Esophagus squamous epithelium (tissue), 5 donors: ENCODE data around the gene DAPK2. TPM values are rescaled to one million over a fixed set of nuclear protein-coding genes. Genes with fewer than 3 reads are reported as not detected.

Source experiments
- DNase-seq: peaks from one replicate; lab custom pipeline; 2025; lab: John Stamatoyannopoulos, UW
- H3K27ac ChIP-seq, 4 donors: fragments of 200-600 bp; sonication (generic); one replicate each; pipeline ENCODE4 v1.5.1; 2016 to 2019; ENCODE audit warnings: mild to moderate bottlenecking in 1 of 4
- H3K27me3 ChIP-seq, 4 donors: fragments of 200-600 bp; sonication (generic); 1 replicate in 3 of 4; 2 replicates in 1 of 4; pipeline versions ENCODE4 v1.5.1 to v1.6.0; 2017 to 2021; ENCODE audit warnings: antibody characterized with exemption in 1 of 4
- H3K36me3 ChIP-seq, 3 donors: fragments of 200-600 bp; sonication (generic); one replicate each; pipeline ENCODE4 v1.5.1; 2016 to 2019
- H3K4me1 ChIP-seq, 3 donors: fragments of 200-600 bp; sonication (generic); one replicate each; pipeline ENCODE4 v1.5.1; 2017 to 2019
- H3K4me3 ChIP-seq, 4 donors: fragments of 200-600 bp; sonication (generic); 1 replicate in 3 of 4; 2 replicates in 1 of 4; pipeline ENCODE4 v1.5.1; 2016 to 2019; ENCODE audit warnings: mild to moderate bottlenecking in 2 of 4, moderate library complexity in 1 of 4
- H3K9me3 ChIP-seq, 3 donors: fragments of 200-600 bp; sonication (generic); one replicate each; pipeline ENCODE4 v1.5.1; 2016 to 2019
- POLR2A ChIP-seq, 4 donors: fragments of 450-650 bp; IDR thresholded peaks; one replicate each; pipeline ENCODE4 v1.6.1; 2017; ENCODE audit warnings: antibody characterized with exemption in 4 of 4, mild to moderate bottlenecking in 4 of 4, moderate library complexity in 3 of 4
- WGBS, 2 donors: methylation state at CpG; one replicate each; pipeline ENCODE4 v1.1.5; 2018; 5-methylcytosine and 5-hydroxymethylcytosine counted together
- intact Hi-C: fragments of 100-400 bp; cut with DNase I; formaldehyde crosslinking; loops from one replicate; pipeline ENCODE4 v1.15.0; 2022
- total RNA-seq, 4 donors: library from RNA; depleted of rRNA; stranded (reverse); fragments of >200 nt; gene quantifications; one replicate each; pipeline ENCODE4 v1.1.0, GENCODE V29; 2016
- TF ChIP-seq, protein P1 (sequence below), 6 experiments: fragments of 450-650 bp in 4 of 6; fragments of 200-600 bp in 2 of 6; sonication (generic) in 2 of 6; IDR thresholded peaks; one replicate each; pipeline ENCODE4 v1.5.1; 2016 to 2019; ENCODE audit warnings: antibody characterized with exemption in 6 of 6, mild to moderate bottlenecking in 4 of 6, moderate library complexity in 4 of 6
- donor health status: DM: yes; HTN: yes; CAD: no.

The DAPK2 gene
- total RNA-seq, 4 donors from 2014 or later: 1.9 to 12.9 (median 9.8) TPM

DNA sequence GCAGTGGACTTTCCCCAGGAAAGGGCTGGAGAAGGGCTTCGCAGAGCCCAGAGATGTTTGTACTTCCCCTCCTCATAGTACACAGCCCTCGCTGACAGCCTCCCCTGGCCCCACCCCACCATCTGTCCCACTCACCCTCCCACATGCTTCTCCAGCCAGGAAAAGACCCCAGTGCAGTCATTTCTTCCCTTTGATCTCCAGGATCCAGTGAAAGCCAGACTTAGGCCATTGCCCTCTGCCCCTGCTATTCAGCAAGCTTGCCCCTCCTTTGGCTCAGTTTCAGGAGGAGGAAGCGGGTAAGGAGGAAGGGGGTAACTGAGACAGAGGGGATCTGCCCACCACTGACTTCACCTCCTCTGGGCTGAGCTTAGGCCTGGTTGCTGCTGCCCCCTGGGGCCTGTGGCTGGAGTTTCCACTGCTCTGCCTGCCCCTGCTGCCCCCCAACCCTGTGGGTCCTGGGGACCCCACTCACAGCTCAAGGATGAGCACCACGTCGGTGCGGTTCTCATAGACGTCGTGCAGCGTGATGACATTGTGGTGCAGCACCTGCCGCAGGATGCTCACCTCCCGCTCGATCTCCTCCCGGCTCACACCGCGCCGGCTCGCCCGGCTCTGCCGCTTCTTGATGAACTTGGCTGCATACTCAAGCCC lies 63.1 kb downstream of the DAPK2 start:
- WGBS, 2 donors: 90 to 95% methylated on average over 9 to 15 of the region's 19 CpGs
- intact Hi-C loops: no loop called here
- DNase-seq: no peak
- no peak overlapping the region for H3K27ac ChIP-seq
- no peak overlapping the region for H3K4me3 ChIP-seq
- no peaks in the 10 kb centered on the region for H3K27me3 ChIP-seq
- H3K36me3 ChIP-seq: no peaks in the 10 kb centered on the region
- TF ChIP-seq, protein P1, sequence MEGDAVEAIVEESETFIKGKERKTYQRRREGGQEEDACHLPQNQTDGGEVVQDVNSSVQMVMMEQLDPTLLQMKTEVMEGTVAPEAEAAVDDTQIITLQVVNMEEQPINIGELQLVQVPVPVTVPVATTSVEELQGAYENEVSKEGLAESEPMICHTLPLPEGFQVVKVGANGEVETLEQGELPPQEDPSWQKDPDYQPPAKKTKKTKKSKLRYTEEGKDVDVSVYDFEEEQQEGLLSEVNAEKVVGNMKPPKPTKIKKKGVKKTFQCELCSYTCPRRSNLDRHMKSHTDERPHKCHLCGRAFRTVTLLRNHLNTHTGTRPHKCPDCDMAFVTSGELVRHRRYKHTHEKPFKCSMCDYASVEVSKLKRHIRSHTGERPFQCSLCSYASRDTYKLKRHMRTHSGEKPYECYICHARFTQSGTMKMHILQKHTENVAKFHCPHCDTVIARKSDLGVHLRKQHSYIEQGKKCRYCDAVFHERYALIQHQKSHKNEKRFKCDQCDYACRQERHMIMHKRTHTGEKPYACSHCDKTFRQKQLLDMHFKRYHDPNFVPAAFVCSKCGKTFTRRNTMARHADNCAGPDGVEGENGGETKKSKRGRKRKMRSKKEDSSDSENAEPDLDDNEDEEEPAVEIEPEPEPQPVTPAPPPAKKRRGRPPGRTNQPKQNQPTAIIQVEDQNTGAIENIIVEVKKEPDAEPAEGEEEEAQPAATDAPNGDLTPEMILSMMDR (IDR thresholded peaks at IDR 0.05): no peak
- TF ChIP-seq POLR2A (IDR thresholded peaks at IDR 0.05): no peak
- H3K4me1 ChIP-seq: peaks cover 0 to 7% (median 0%) of the 10 kb centered on the region in 3 donors
- H3K9me3 ChIP-seq: no peaks in the 10 kb centered on the region

DNA sequence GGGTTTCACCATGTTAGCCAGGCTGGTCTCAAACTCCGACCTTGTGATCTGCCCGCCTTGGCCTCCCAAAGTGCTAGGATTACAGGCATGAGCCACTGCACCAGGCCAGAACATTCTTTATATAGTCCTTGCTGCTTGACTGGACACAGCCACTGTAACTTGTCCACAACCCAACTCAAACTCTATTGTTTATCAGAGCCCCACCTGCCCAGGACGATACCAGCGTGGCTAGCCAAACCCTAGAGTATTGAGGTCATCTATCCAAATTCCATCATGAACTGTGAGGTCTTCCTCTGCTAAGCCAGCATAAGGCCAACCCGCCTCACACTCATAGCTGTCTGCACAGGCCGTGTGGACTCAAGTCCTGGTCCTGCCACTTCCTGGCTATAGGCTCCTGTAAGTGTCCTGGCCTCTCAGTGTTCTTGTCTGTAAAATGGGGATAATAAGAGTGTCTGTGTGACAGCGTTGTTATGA lies 63.9 kb downstream of the DAPK2 start:
- Histone ChIP-seq H3K4me3 (no peak overlapping the region), H3K27ac (no peak overlapping the region), H3K9me3 (no peaks in the 10 kb centered on the region), H3K36me3 (peaks cover 0 to 4% (median 0%) of the 10 kb centered on the region in 3 donors), H3K4me1 (peaks cover 0 to 7% (median 0%) of the 10 kb centered on the region in 3 donors), H3K27me3 (no peaks in the 10 kb centered on the region)
- 68 to 73% methylated on average over 3 to 7 of the region's 7 CpGs for WGBS, 2 donors
- TF ChIP-seq, protein P1 (IDR thresholded peaks at IDR 0.05): no peak
- no peak for TF ChIP-seq POLR2A (IDR thresholded peaks at IDR 0.05)
- intact Hi-C loops: no loop called here
- no peak for DNase-seq

DNA sequence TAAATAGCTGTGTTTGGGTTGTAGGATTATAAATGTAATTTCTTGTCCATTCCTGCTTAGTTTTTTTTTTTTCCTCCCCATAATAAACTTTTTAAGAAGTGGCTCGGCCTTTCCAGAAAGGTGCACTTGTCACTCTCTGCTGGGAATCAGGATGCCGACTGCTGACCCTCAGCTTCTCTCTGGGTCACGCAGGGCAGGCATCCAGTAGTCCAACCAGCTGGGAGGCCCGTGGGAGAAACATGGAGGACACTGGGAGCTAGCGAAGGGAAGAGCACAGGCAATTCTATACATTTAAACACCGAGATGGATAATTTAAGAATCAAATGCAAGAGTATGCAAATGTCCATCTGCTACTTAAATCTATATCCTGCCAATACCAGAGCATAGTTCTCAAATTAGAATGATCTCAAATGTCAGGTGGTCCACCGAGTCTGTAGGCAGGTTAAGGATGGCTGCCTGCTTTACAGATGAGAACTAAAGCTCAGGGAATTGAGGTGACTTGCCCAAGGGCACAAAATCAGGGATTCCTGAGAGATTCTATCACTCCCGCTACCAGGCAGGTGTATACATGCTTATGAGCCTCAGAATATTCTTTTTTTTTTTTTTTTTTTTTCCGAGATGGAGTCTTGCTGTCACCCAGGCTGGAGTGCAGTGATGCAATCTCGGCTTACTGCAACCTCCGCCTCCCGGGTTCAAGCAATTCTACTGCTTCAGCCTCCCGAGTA lies 64.5 kb downstream of the DAPK2 start:
- TF ChIP-seq, protein P1 (IDR thresholded peaks at IDR 0.05): no peak
- TF ChIP-seq POLR2A (IDR thresholded peaks at IDR 0.05): no peak
- H3K4me3 ChIP-seq: no peak overlapping the region
- no peaks in the 10 kb centered on the region for H3K27me3 ChIP-seq
- H3K27ac ChIP-seq: no peak overlapping the region
- DNase-seq: no peak
- no peaks in the 10 kb centered on the region for H3K9me3 ChIP-seq
- intact Hi-C loops: no loop called here
- H3K36me3 ChIP-seq: peaks cover 0 to 4% (median 0%) of the 10 kb centered on the region in 3 donors
- WGBS, 2 donors: 66 to 71% methylated on average over 11 to 13 of the region's 13 CpGs
- H3K4me1 ChIP-seq: peaks cover 0 to 7% (median 0%) of the 10 kb centered on the region in 3 donors

DNA sequence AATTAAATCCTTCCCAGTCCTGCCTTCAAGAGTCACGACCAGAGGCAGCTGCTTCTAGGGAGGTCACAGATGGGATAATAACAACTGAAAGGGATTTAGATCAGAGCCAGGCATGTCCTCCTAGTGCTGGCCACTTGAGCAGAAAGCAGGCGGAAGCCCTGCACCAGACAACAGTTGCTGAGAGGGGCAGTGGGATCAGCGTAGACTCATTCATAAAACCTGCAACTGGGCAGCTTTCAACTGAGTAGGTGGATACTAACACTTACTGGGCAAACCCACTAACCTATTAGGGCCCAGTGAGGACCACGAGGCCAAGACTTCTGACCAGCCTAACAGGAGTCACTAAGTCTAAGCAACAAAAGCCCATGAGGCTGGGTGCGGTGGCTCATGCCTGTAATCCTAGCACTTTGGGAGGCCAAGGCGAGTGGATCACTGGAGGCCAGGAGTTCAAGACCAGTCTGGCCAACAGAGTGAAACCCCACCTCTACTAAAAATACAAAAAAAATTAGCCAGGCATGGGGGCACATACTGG lies 67.0 kb downstream of the DAPK2 start:
- WGBS, 2 donors: 50 to 86% methylated on average over 1 to 4 of the region's 6 CpGs
- H3K36me3 ChIP-seq: peaks cover 0 to 4% (median 0%) of the 10 kb centered on the region in 3 donors
- H3K27me3 ChIP-seq: no peaks in the 10 kb centered on the region
- H3K4me3 ChIP-seq: no peak overlapping the region
- no peak for DNase-seq
- no peaks in the 10 kb centered on the region for H3K9me3 ChIP-seq
- H3K27ac ChIP-seq: no peak overlapping the region
- H3K4me1 ChIP-seq: peaks cover 0 to 7% (median 0%) of the 10 kb centered on the region in 3 donors
- TF ChIP-seq POLR2A (IDR thresholded peaks at IDR 0.05): no peak
- TF ChIP-seq, protein P1 (IDR thresholded peaks at IDR 0.05): no peak
- intact Hi-C loops: no loop called here
